GM12892 (cell line): Measurements from ENCODE around the gene ZGLP1.

Experiments used
- POLR2A ChIP-seq: IDR thresholded peaks from 2 replicates; pipeline ENCODE4 v1.6.1; 2011; ENCODE audit warnings: low read depth, low read length, control low read depth
- POLR2AphosphoS5 ChIP-seq: IDR thresholded peaks from 2 replicates; pipeline ENCODE4 v1.6.1; 2011; ENCODE audit warnings: low read depth, low read length, control low read depth
- TAF1 ChIP-seq: IDR thresholded peaks from 2 replicates; pipeline ENCODE4 v1.6.1; 2011; ENCODE audit warnings: low read depth, mild to moderate bottlenecking, control low read depth, low read length, borderline replicate concordance

DNA sequence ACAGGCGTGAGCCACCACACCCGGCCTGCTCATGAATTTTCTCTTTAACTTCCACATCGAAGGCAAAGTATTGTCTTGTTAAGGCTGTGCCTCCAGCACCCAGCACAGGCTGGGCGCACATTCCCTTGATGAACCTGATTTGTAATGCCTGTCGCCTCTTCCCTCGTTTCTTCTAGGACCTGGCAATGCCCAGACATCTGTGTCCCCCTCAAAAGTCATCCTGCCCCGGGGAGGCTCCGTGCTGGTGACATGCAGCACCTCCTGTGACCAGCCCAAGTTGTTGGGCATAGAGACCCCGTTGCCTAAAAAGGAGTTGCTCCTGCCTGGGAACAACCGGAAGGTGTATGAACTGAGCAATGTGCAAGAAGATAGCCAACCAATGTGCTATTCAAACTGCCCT lies 35.0 kb downstream of the ZGLP1 start:
- TF ChIP-seq POLR2A (no peak), TAF1 (no peak), POLR2AphosphoS5 (no peak)
